A549 treated with AZD2906 at 1 μM for 4 hours (cell line): ENCODE data around the gene GPBP1. TPM values are rescaled to one million over a fixed set of nuclear protein-coding genes. Genes with fewer than 3 reads are reported as not detected.

Source experiments
- total RNA-seq: library from RNA; stranded (reverse); fragments of 200-300 nt; extraction: Qiagen RNA extraction; gene quantifications from 5 replicates; pipeline ENCODE4 v1.2.3, GENCODE V29; 2022

The GPBP1 gene, protein sequence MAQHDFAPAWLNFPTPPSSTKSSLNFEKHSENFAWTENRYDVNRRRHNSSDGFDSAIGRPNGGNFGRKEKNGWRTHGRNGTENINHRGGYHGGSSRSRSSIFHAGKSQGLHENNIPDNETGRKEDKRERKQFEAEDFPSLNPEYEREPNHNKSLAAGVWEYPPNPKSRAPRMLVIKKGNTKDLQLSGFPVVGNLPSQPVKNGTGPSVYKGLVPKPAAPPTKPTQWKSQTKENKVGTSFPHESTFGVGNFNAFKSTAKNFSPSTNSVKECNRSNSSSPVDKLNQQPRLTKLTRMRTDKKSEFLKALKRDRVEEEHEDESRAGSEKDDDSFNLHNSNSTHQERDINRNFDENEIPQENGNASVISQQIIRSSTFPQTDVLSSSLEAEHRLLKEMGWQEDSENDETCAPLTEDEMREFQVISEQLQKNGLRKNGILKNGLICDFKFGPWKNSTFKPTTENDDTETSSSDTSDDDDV
- 35.1 to 46.6 TPM (median 36.3 TPM) in 5 replicates for total RNA-seq

DNA sequence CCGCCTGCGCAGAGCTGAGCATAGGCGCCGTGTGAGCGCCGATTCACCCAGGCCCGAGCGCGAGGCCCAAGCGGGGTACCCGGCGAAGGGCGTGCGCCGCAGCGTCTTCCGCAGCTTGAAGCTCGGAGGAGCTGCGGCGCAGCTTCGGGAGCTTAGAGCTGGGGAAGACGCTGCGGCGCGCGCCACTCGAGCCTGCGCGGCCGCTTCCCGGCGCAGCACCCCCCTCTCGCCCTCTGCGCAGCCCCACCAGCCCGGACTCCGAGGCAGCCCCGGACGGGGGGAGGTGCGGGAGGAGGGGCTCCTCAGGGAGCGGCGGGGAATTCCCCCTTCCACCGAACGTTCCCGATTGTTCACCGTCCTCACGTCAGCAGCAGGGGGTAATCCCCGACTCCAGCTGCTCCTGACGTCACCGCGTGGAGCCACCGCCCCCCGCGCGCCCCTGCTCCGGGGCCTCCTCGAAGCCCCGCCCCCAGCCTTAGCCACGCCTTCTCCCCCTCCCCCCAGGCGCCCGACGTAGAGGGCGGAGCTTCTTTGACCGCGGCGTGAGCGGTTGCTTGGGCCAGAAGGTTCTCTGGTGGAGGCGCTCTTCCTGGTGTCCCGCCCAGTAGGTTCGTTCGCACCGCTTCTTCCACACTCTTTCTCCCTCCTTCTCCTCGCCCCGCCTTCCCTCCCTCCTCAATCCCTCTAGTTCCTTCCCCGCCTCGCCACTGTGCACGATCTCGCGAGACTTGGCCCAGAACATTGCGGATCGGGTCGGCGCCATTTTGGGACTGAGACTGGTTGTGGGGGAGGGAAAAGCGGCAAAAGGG is at the start of gene GPBP1:
GPBP1 (plus strand) TSS at position 741 of the 809 bp plus-strand sequence. CDS start 40,072 bp downstream, outside the sequence.

Other genes with a start within 250 kb of the GPBP1 start
- 6.4 to 17.8 TPM (median 8.3 TPM) in 5 replicates for gene MIER3, start 221.9 kb upstream of the GPBP1 start, total RNA-seq